ENCODE data around the gene UGT3A1.
"Not testable (repeated sequence)": the region's sequence is repeated elsewhere in the genome, so short reads cannot be mapped to it uniquely, and the experiment has no call there.

Gene UGT3A1

GRCh38 chr5:36029914-36030313 is 38.7 kb upstream of the UGT3A1 start:
- DNase-seq (ENCODE audit: extremely low read depth, insufficient read length): no peak
- H3K36me3 ChIP-seq (ENCODE audit: control insufficient read depth, insufficient read depth, low read length): no peaks in the 10 kb centered on the region
- no peak for TF ChIP-seq CTCF (IDR thresholded peaks at IDR 0.05; ENCODE audit: insufficient read depth, low read length, poor library complexity, severe bottlenecking)
- H3K27me3 ChIP-seq (replicated peaks; ENCODE audit: control insufficient read depth, insufficient read depth, low read length): no peaks in the 10 kb centered on the region
- no peak overlapping the region for H3K4me3 ChIP-seq (replicated peaks; ENCODE audit: low read depth, low read length)

GRCh38 chr5:36028816-36029465 is 37.8 kb upstream of the UGT3A1 start:
- no peak for DNase-seq (ENCODE audit: extremely low read depth, insufficient read length)
- H3K4me3 ChIP-seq (replicated peaks; ENCODE audit: low read depth, low read length): no peak overlapping the region
- H3K36me3 ChIP-seq (ENCODE audit: control insufficient read depth, insufficient read depth, low read length): no peaks in the 10 kb centered on the region
- TF ChIP-seq CTCF (IDR thresholded peaks at IDR 0.05; ENCODE audit: insufficient read depth, low read length, poor library complexity, severe bottlenecking): no peak
- no peaks in the 10 kb centered on the region for H3K27me3 ChIP-seq (replicated peaks; ENCODE audit: control insufficient read depth, insufficient read depth, low read length)

- Histone ChIP-seq H3K36me3 (ENCODE audit: control insufficient read depth, insufficient read depth, low read length) (no peaks in the 10 kb centered on the region), H3K27me3 (replicated peaks; ENCODE audit: control insufficient read depth, insufficient read depth, low read length) (no peaks in the 10 kb centered on the region), H3K4me3 (replicated peaks; ENCODE audit: low read depth, low read length) (no peak overlapping the region)
- no peak for TF ChIP-seq CTCF (IDR thresholded peaks at IDR 0.05; ENCODE audit: insufficient read depth, low read length, poor library complexity, severe bottlenecking)
- DNase-seq (ENCODE audit: extremely low read depth, insufficient read length): no peak
Measured at GRCh38 chr5:36027711-36028110, 36.5 kb upstream of the UGT3A1 start.

- no peak for TF ChIP-seq CTCF (IDR thresholded peaks at IDR 0.05; ENCODE audit: insufficient read depth, low read length, poor library complexity, severe bottlenecking)
- H3K4me3 ChIP-seq (replicated peaks; ENCODE audit: low read depth, low read length): no peak overlapping the region
- H3K27me3 ChIP-seq (replicated peaks; ENCODE audit: control insufficient read depth, insufficient read depth, low read length): no peaks in the 10 kb centered on the region
- H3K36me3 ChIP-seq (ENCODE audit: control insufficient read depth, insufficient read depth, low read length): no peaks in the 10 kb centered on the region
- DNase-seq (ENCODE audit: extremely low read depth, insufficient read length): no peak
Measured at GRCh38 chr5:36026706-36027465, 35.7 kb upstream of the UGT3A1 start.

- DNase-seq (ENCODE audit: extremely low read depth, insufficient read length): not testable (repeated sequence)
Measured at GRCh38 chr5:36022246-36022645, 31.1 kb upstream of the UGT3A1 start.

GRCh38 chr5:36019584-36019983 is 28.4 kb upstream of the UGT3A1 start:
- not testable (repeated sequence) for H3K27me3 ChIP-seq (replicated peaks; ENCODE audit: control insufficient read depth, insufficient read depth, low read length); H3K4me3 ChIP-seq (replicated peaks; ENCODE audit: low read depth, low read length); DNase-seq (ENCODE audit: extremely low read depth, insufficient read length); H3K36me3 ChIP-seq (ENCODE audit: control insufficient read depth, insufficient read depth, low read length)

More at GRCh38 chr5:36022246-36022645, 31.1 kb upstream of the UGT3A1 start:
- H3K36me3 ChIP-seq (ENCODE audit: control insufficient read depth, insufficient read depth, low read length); H3K4me3 ChIP-seq (replicated peaks; ENCODE audit: low read depth, low read length); H3K27me3 ChIP-seq (replicated peaks; ENCODE audit: control insufficient read depth, insufficient read depth, low read length): not testable (repeated sequence)

All from GM06990 (cell line).